GM23248 (cell line): ENCODE measurements around the gene NDFIP2. TPM values are rescaled to one million over a fixed set of nuclear protein-coding genes. Genes with fewer than 3 reads are reported as not detected.

Experiments
- DNase-seq: peaks from one replicate; pipeline ENCODE4 v3.0.0-alpha.2; 2015
- H2AFZ ChIP-seq: fragments of 200-600 bp; sonication (generic); 2 replicates; pipeline ENCODE4 v1.6.1; 2016; ENCODE audit warnings: antibody characterized with exemption
- H3F3A ChIP-seq: fragments of 200-600 bp; sonication (generic); 2 replicates; pipeline ENCODE4 v1.6.1; 2016; ENCODE audit warnings: mild to moderate bottlenecking, antibody characterized with exemption, mixed run types; ENCODE audit not compliant: insufficient read depth
- H3K27ac ChIP-seq: fragments of 200-600 bp; sonication (generic); 2 replicates; pipeline ENCODE4 v1.5.1; 2016; ENCODE audit warnings: mild to moderate bottlenecking
- H3K27me3 ChIP-seq: fragments of 200-600 bp; sonication (generic); replicated peaks from 2 replicates; pipeline ENCODE4 v1.6.1; 2016; ENCODE audit warnings: mild to moderate bottlenecking; ENCODE audit not compliant: insufficient read depth
- H3K36me3 ChIP-seq: fragments of 200-600 bp; sonication (generic); 2 replicates; pipeline ENCODE4 v1.6.1; 2016; ENCODE audit warnings: low read depth, mild to moderate bottlenecking
- H3K4me1 ChIP-seq: fragments of 200-600 bp; sonication (generic); 2 replicates; pipeline ENCODE4 v1.6.1; 2016; ENCODE audit warnings: mild to moderate bottlenecking; ENCODE audit not compliant: insufficient read depth
- H3K4me2 ChIP-seq: fragments of 200-600 bp; sonication (generic); one replicate; pipeline ENCODE4 v1.6.1; 2016; ENCODE audit warnings: mild to moderate bottlenecking; ENCODE audit not compliant: unreplicated experiment
- H3K4me3 ChIP-seq: fragments of 200-600 bp; sonication (generic); 2 replicates; pipeline ENCODE4 v1.5.1; 2016; ENCODE audit warnings: mild to moderate bottlenecking
- H3K79me2 ChIP-seq: fragments of 200-600 bp; sonication (generic); 2 replicates; pipeline ENCODE4 v1.6.1; 2016; ENCODE audit warnings: mild to moderate bottlenecking; ENCODE audit not compliant: insufficient read depth
- H3K9ac ChIP-seq: fragments of 200-600 bp; sonication (generic); 2 replicates; pipeline ENCODE4 v1.6.1; 2016; ENCODE audit warnings: mild to moderate bottlenecking
- H3K9me2 ChIP-seq: fragments of 200-600 bp; sonication (generic); 2 replicates; pipeline ENCODE4 v1.6.1; 2016; ENCODE audit warnings: mixed run types, mild to moderate bottlenecking, moderate library complexity; ENCODE audit not compliant: insufficient read depth
- H3K9me3 ChIP-seq: fragments of 200-600 bp; sonication (generic); one replicate; pipeline ENCODE4 v1.6.1; 2017; ENCODE audit warnings: low read depth
- H4K20me1 ChIP-seq: fragments of 200-600 bp; sonication (generic); 2 replicates; pipeline ENCODE4 v1.6.0; 2016; ENCODE audit not compliant: insufficient read depth
- EZH2 ChIP-seq: fragments of 200-600 bp; sonication (generic); IDR thresholded peaks from 2 replicates; pipeline ENCODE4 v1.6.1; 2018; ENCODE audit warnings: antibody characterized with exemption, mild to moderate bottlenecking; ENCODE audit not compliant: insufficient read depth, poor library complexity, severe bottlenecking
- EZH2phosphoT487 ChIP-seq: fragments of 200-600 bp; sonication (generic); IDR thresholded peaks from 2 replicates; pipeline ENCODE4 v1.6.1; 2018; ENCODE audit warnings: antibody characterized with exemption, moderate library complexity, mild to moderate bottlenecking, low read depth; ENCODE audit not compliant: insufficient read depth
- WGBS, 2 experiments: methylation state at CpG; one replicate each; pipeline ENCODE4 v1.1.6; 2015 to 2017; ENCODE audit warnings: low lambda C conversion rate in 2 of 2, low coverage in 1 of 2; ENCODE audit errors: missing lambda C conversion rate in 2 of 2; 5-methylcytosine and 5-hydroxymethylcytosine counted together
- in situ Hi-C: fragments of 300-500 bp; cut with MboI; formaldehyde crosslinking; loops from 2 replicates; pipeline ENCODE4 v1.15.0; 2020
- polyA plus RNA-seq: library from polyadenylated mRNA; unstranded; fragments of >200 nt; fragmentation: Nextera tagmentation; extraction: Ambion mirVana; gene quantifications from 2 replicates; pipeline ENCODE4 v1.2.1, GENCODE V29; 2016
- total RNA-seq: library from RNA; depleted of rRNA; stranded (reverse); fragments of >200 nt; shearing (Covaris generic); gene quantifications from 2 replicates; pipeline ENCODE4 v1.2.3, GENCODE V29; 2014

Gene NDFIP2
- total and polyA plus RNA-seq, 2 experiments from 2014 or later = 98.1 to 109 TPM

- Histone ChIP-seq H3K9me2 (no peaks in the 10 kb centered on the region), H3K4me3 (no peak overlapping the region), H3K4me1 (peaks cover 7% of the 10 kb centered on the region), H3K27me3 (no peaks in the 10 kb centered on the region), H3F3A (peaks cover 21% of the 10 kb centered on the region), H2AFZ (no peak overlapping the region), H3K9me3 (no peaks in the 10 kb centered on the region), H3K79me2 (peaks cover 17% of the 10 kb centered on the region), H3K4me2 (no peak overlapping the region), H4K20me1 (no peaks in the 10 kb centered on the region), H3K27ac (no peak overlapping the region), H3K9ac (no peak overlapping the region), H3K36me3 (no peaks in the 10 kb centered on the region)
- 24 to 28% methylated on average over 3 of the region's 3 CpGs for WGBS, 2 experiments
- TF ChIP-seq EZH2 (no peak), EZH2phosphoT487 (no peak)
- peak; percentile 7 for DNase-seq
- in situ Hi-C loops = no loop called here
Measured at GRCh38 chr13:79477968-79478367, 3.0 kb upstream of the NDFIP2 start.

GRCh38 chr13:79479882-79480281, 1.1 kb upstream of the NDFIP2 start:
- Histone ChIP-seq H3K27ac (no peak overlapping the region), H2AFZ (no peak overlapping the region), H3K27me3 (no peaks in the 10 kb centered on the region), H3K9ac (no peak overlapping the region), H3K36me3 (no peaks in the 10 kb centered on the region), H3F3A (peaks cover 38% of the 10 kb centered on the region), H3K9me3 (no peaks in the 10 kb centered on the region), H3K4me1 (peaks cover 26% of the 10 kb centered on the region), H3K4me2 (no peak overlapping the region), H3K79me2 (peaks cover 32% of the 10 kb centered on the region), H3K4me3 (no peak overlapping the region), H4K20me1 (no peaks in the 10 kb centered on the region), H3K9me2 (no peaks in the 10 kb centered on the region)
- whole genome bisulfite sequencing, 2 experiments = 74 to 83% methylated on average over 5 of the region's 5 CpGs
- DNase-seq = no peak
- TF ChIP-seq EZH2 = no peak
- in situ Hi-C loops = no loop called here

- DNase-seq = peak; percentile 32
- in situ Hi-C loops = no loop called here
Measured at GRCh38 chr13:79481685-79482052, 714 bp downstream of the NDFIP2 start.

GRCh38 chr13:79482281-79482970, 1.5 kb downstream of the NDFIP2 start:
- H2AFZ ChIP-seq = no peak overlapping the region

More at GRCh38 chr13:79481685-79482052, 714 bp downstream of the NDFIP2 start:
- H3K9me2 ChIP-seq = no peaks in the 10 kb centered on the region
- peaks cover 44% of the 10 kb centered on the region for H3K4me1 ChIP-seq
- peak overlapping the region; percentile 73 for H2AFZ ChIP-seq
- peak overlapping the region; percentile 68 for H3K27ac ChIP-seq
- H3K79me2 ChIP-seq = peaks cover 45% of the 10 kb centered on the region
- peak overlapping the region; percentile 86 for H3K9ac ChIP-seq
- peak overlapping the region; percentile 95 for H3K4me2 ChIP-seq
- no peaks in the 10 kb centered on the region for H3K36me3 ChIP-seq
- no peak for TF ChIP-seq EZH2phosphoT487
- no peak for TF ChIP-seq EZH2
- 0 to 1% methylated on average over 12 of the region's 12 CpGs for WGBS, 2 experiments
- peaks cover 56% of the 10 kb centered on the region for H3F3A ChIP-seq
- H3K27me3 ChIP-seq = no peaks in the 10 kb centered on the region
- peak overlapping the region; percentile 100 for H3K4me3 ChIP-seq
- H3K9me3 ChIP-seq = no peaks in the 10 kb centered on the region
- no peaks in the 10 kb centered on the region for H4K20me1 ChIP-seq

More at GRCh38 chr13:79482281-79482970, 1.5 kb downstream of the NDFIP2 start:
- peak overlapping the region; percentile 68 for H3K27ac ChIP-seq
- H3F3A ChIP-seq = peaks cover 64% of the 10 kb centered on the region
- peaks cover 51% of the 10 kb centered on the region for H3K4me1 ChIP-seq
- no peak for TF ChIP-seq EZH2phosphoT487
- TF ChIP-seq EZH2 = no peak
- no peaks in the 10 kb centered on the region for H4K20me1 ChIP-seq
- peak; percentile 65 for DNase-seq
- peak overlapping the region; percentile 86 for H3K9ac ChIP-seq
- no peaks in the 10 kb centered on the region for H3K9me2 ChIP-seq
- H3K4me2 ChIP-seq = peak overlapping the region; percentile 95
- no peaks in the 10 kb centered on the region for H3K27me3 ChIP-seq
- H3K9me3 ChIP-seq = no peaks in the 10 kb centered on the region
- peaks cover 53% of the 10 kb centered on the region for H3K79me2 ChIP-seq
- WGBS, 2 experiments = 53 to 56% methylated on average over 3 of the region's 3 CpGs
- peak overlapping the region; percentile 100 for H3K4me3 ChIP-seq
- in situ Hi-C loops = no loop called here
- no peaks in the 10 kb centered on the region for H3K36me3 ChIP-seq
